GM21526 (cell line): Measurements from ENCODE around the gene BNC2.

Experiments used
- ATAC-seq: cut with Tn5 transposase; IDR thresholded peaks from one replicate; pipeline ENCODE4 v1.9.1; 2021; ENCODE audit warnings: moderate library complexity; ENCODE audit not compliant: unreplicated experiment, low FRiP score

Gene BNC2

GRCh38 chr9:16642421-16643109 lies 227.9 kb downstream of the BNC2 start:
- no peak for ATAC-seq

- no peak for ATAC-seq
These were observed 229.8 kb downstream of the BNC2 start for GRCh38 chr9:16640649-16641048.

GRCh38 chr9:16639644-16640043 lies 230.8 kb downstream of the BNC2 start:
- ATAC-seq, result no peak

GRCh38 chr9:16637911-16638310 lies 232.6 kb downstream of the BNC2 start:
- ATAC-seq, result no peak

- no peak for ATAC-seq
These were observed 233.3 kb downstream of the BNC2 start for GRCh38 chr9:16637218-16637617.

GRCh38 chr9:16633794-16634193 lies 236.7 kb downstream of the BNC2 start:
- ATAC-seq, result no peak

- ATAC-seq, result no peak
These were observed 242.1 kb downstream of the BNC2 start for GRCh38 chr9:16628413-16628812.

- no peak for ATAC-seq
These were observed 242.5 kb downstream of the BNC2 start for GRCh38 chr9:16627967-16628366.

- no peak for ATAC-seq
These were observed 242.9 kb downstream of the BNC2 start for GRCh38 chr9:16627521-16627920.

GRCh38 chr9:16626577-16627130 lies 243.8 kb downstream of the BNC2 start:
- ATAC-seq, result no peak

GRCh38 chr9:16625811-16626210 lies 244.7 kb downstream of the BNC2 start:
- ATAC-seq, result no peak

- no peak for ATAC-seq
These were observed 245.3 kb downstream of the BNC2 start for GRCh38 chr9:16625161-16625631.

GRCh38 chr9:16624744-16625117 lies 245.7 kb downstream of the BNC2 start:
- ATAC-seq, result no peak

- ATAC-seq, result no peak
These were observed 246.3 kb downstream of the BNC2 start for GRCh38 chr9:16623989-16624743.

- no peak for ATAC-seq
These were observed 247.9 kb downstream of the BNC2 start for GRCh38 chr9:16622541-16622940.

GRCh38 chr9:16619914-16620520 lies 250.5 kb downstream of the BNC2 start:
- no peak for ATAC-seq

- no peak for ATAC-seq
These were observed 251.1 kb downstream of the BNC2 start for GRCh38 chr9:16619402-16619801.

- no peak for ATAC-seq
These were observed 251.9 kb downstream of the BNC2 start for GRCh38 chr9:16618524-16618923.

- ATAC-seq, result no peak
These were observed 253.8 kb downstream of the BNC2 start for GRCh38 chr9:16616686-16617085.

GRCh38 chr9:16615451-16615850 lies 255.0 kb downstream of the BNC2 start:
- ATAC-seq, result no peak

- no peak for ATAC-seq
These were observed 256.9 kb downstream of the BNC2 start for GRCh38 chr9:16613605-16614004.
